H1 (cell line): ENCODE results near the gene NFASC. TPM values are rescaled to one million over a fixed set of nuclear protein-coding genes. Genes with fewer than 3 reads are reported as not detected.

Source experiments
- CTCF ChIA-PET: fragments of 300-600 bp; sonication (Branson Sonifier 250); formaldehyde crosslinking; loops from one replicate; lab custom pipeline; 2021; ENCODE audit not compliant: partially characterized antibody; lab: Charles Lee
- POLR2A ChIA-PET: fragments of 300-600 bp; sonication (Branson Sonifier 250); formaldehyde crosslinking; loops from one replicate; lab custom pipeline; 2021; ENCODE audit warnings: inconsistent platforms; ENCODE audit not compliant: partially characterized antibody; lab: Charles Lee
- DNase-seq, 2 experiments: peaks; one replicate each; pipeline versions ENCODE4 v3.0.0 to v3.0.0-alpha.2; 2010 to 2022; ENCODE audit warnings: low spot score in 2 of 2, low read depth in 1 of 2, mixed read lengths in 1 of 2
- FAIRE-seq: peaks from 2 replicates; lab custom pipeline; 2011; peaks lifted over from hg19 to GRCh38; lab: Jason Lieb, UNC
- H2AFZ ChIP-seq: 2 replicates; pipeline ENCODE4 v1.8.1; 2012; ENCODE audit warnings: low read length, inconsistent platforms
- H2AK5ac ChIP-seq: 2 replicates; pipeline ENCODE4 v1.6.1; 2013; ENCODE audit warnings: low read depth, low read length
- H2BK120ac ChIP-seq: replicated peaks from 2 replicates; pipeline ENCODE3; 2013; ENCODE audit warnings: low read depth, low read length, inconsistent platforms
- H2BK12ac ChIP-seq: 2 replicates; pipeline ENCODE4 v1.6.1; 2013; ENCODE audit warnings: low read depth, low read length
- H2BK15ac ChIP-seq: 2 replicates; pipeline ENCODE4 v1.6.1; 2013; ENCODE audit warnings: low read length
- H2BK20ac ChIP-seq: 2 replicates; pipeline ENCODE4 v1.6.1; 2013; ENCODE audit warnings: low read length
- H2BK5ac ChIP-seq: 2 replicates; pipeline ENCODE4 v1.6.1; 2013; ENCODE audit warnings: low read depth, low read length
- H3K14ac ChIP-seq: 2 replicates; pipeline ENCODE4 v1.6.1; 2013; ENCODE audit warnings: inconsistent platforms; ENCODE audit not compliant: insufficient read length
- H3K18ac ChIP-seq: 2 replicates; pipeline ENCODE4 v1.6.1; 2013; ENCODE audit warnings: low read length; ENCODE audit errors: extremely low read depth
- H3K23ac ChIP-seq: 2 replicates; pipeline ENCODE4 v1.6.1; 2013; ENCODE audit warnings: inconsistent platforms; ENCODE audit not compliant: insufficient read length
- H3K23me2 ChIP-seq: 2 replicates; pipeline ENCODE4 v1.6.1; 2013; ENCODE audit warnings: low read depth, low read length
- H3K27ac ChIP-seq: 2 replicates; pipeline ENCODE4 v1.6.1; 2011; ENCODE audit warnings: low read depth, low read length, inconsistent platforms
- H3K27me3 ChIP-seq, 4 experiments: replicated peaks in 1 of 4; 1 replicate in 1 of 4; 2 replicates in 3 of 4; pipeline versions ENCODE4 v1.6.1 to v1.8.1; 2011 to 2013; ENCODE audit warnings: low read length in 3 of 4, mild to moderate bottlenecking in 3 of 4, inconsistent platforms in 2 of 4, mixed read lengths in 2 of 4, moderate library complexity in 1 of 4; ENCODE audit not compliant: control insufficient read depth in 3 of 4, insufficient read depth in 3 of 4; ENCODE audit errors: extremely low read depth in 1 of 4
- H3K36me3 ChIP-seq, 4 experiments: 2 replicates each; pipeline versions ENCODE4 v1.6.1 to v1.8.1; 2011 to 2013; ENCODE audit warnings: mild to moderate bottlenecking in 4 of 4, low read length in 3 of 4, moderate library complexity in 2 of 4, control low read depth in 1 of 4, inconsistent platforms in 1 of 4; ENCODE audit not compliant: insufficient read depth in 4 of 4, control insufficient read depth in 2 of 4
- H3K4ac ChIP-seq: replicated peaks from 2 replicates; pipeline ENCODE3; 2013; ENCODE audit warnings: low read length, low read depth, mixed read lengths, inconsistent platforms; ENCODE audit not compliant: insufficient read length
- H3K4me1 ChIP-seq, 4 experiments: replicated peaks in 1 of 4; 1 replicate in 1 of 4; 2 replicates in 3 of 4; pipeline versions ENCODE4 v1.6.1 to v1.8.1; 2011 to 2013; ENCODE audit warnings: low read length in 3 of 4, inconsistent platforms in 2 of 4, mixed read lengths in 1 of 4; ENCODE audit not compliant: insufficient read depth in 4 of 4, control insufficient read depth in 3 of 4
- H3K4me2 ChIP-seq, 2 experiments: 2 replicates each; pipeline versions ENCODE4 v1.6.1 to v1.8.1; 2011 to 2013; ENCODE audit warnings: low read depth in 2 of 2, low read length in 2 of 2, control low read depth in 1 of 2, inconsistent platforms in 1 of 2, mild to moderate bottlenecking in 1 of 2; ENCODE audit not compliant: insufficient read depth in 1 of 2
- H3K4me3 ChIP-seq, 4 experiments: fragments of 200-600, 300-600 bp in 1 of 4; sonication (generic), shearing (Covaris generic), sonication (Bioruptor Twin) in 1 of 4; 2 replicates each; pipeline versions ENCODE4 v1.5.1 to v1.8.1; 2011 to 2016; ENCODE audit warnings: low read length in 4 of 4, low read depth in 3 of 4, control low read depth in 2 of 4, inconsistent platforms in 2 of 4, mild to moderate bottlenecking in 2 of 4, mixed read lengths in 1 of 4, moderate library complexity in 1 of 4; ENCODE audit not compliant: insufficient read depth in 2 of 4; ENCODE audit errors: extremely low read depth in 1 of 4
- H3K56ac ChIP-seq: replicated peaks from 2 replicates; pipeline ENCODE3; 2013; ENCODE audit warnings: low read depth, mild to moderate bottlenecking, mixed read lengths, low read length, inconsistent platforms; ENCODE audit not compliant: insufficient read length
- H3K79me1 ChIP-seq: 2 replicates; pipeline ENCODE4 v1.6.1; 2013; ENCODE audit warnings: low read depth, low read length, control low read depth
- H3K79me2 ChIP-seq, 2 experiments: 2 replicates each; pipeline versions ENCODE4 v1.6.1 to v1.8.1; 2012 to 2013; ENCODE audit warnings: low read length in 2 of 2, mild to moderate bottlenecking in 2 of 2, inconsistent platforms in 1 of 2; ENCODE audit not compliant: insufficient read depth in 2 of 2, control insufficient read depth in 1 of 2
- H3K9ac ChIP-seq, 4 experiments: replicated peaks in 1 of 4; 1 replicate in 1 of 4; 2 replicates in 3 of 4; pipeline versions ENCODE4 v1.6.1 to v1.8.1; 2011 to 2013; ENCODE audit warnings: low read depth in 3 of 4, low read length in 3 of 4, control low read depth in 2 of 4, mild to moderate bottlenecking in 2 of 4, moderate library complexity in 2 of 4, inconsistent platforms in 1 of 4; ENCODE audit errors: extremely low read depth in 1 of 4
- H3K9me3 ChIP-seq, 2 experiments: 2 replicates each; pipeline versions ENCODE4 v1.6.1 to v1.8.1; 2012 to 2013; ENCODE audit warnings: mild to moderate bottlenecking in 2 of 2, moderate library complexity in 2 of 2, control low read depth in 1 of 2, inconsistent platforms in 1 of 2, low read depth in 1 of 2, low read length in 1 of 2, mixed read lengths in 1 of 2; ENCODE audit not compliant: insufficient read depth in 2 of 2
- H4K20me1 ChIP-seq, 2 experiments: replicated peaks in 1 of 2; 2 replicates each; pipeline versions ENCODE3 to v1.8.1; 2011 to 2013; ENCODE audit warnings: inconsistent platforms in 2 of 2, low read length in 2 of 2, mild to moderate bottlenecking in 1 of 2; ENCODE audit not compliant: insufficient read depth in 2 of 2, control insufficient read depth in 1 of 2
- H4K5ac ChIP-seq: 2 replicates; pipeline ENCODE4 v1.6.1; 2013; ENCODE audit warnings: low read length, low read depth, mixed read lengths, inconsistent platforms; ENCODE audit not compliant: insufficient read length
- H4K8ac ChIP-seq: 2 replicates; pipeline ENCODE4 v1.8.0; 2013; ENCODE audit warnings: mild to moderate bottlenecking, moderate library complexity, low read length, inconsistent platforms; ENCODE audit not compliant: insufficient read depth; ENCODE audit errors: extremely low read depth
- H4K91ac ChIP-seq: replicated peaks from 2 replicates; pipeline ENCODE3; 2013; ENCODE audit warnings: low read length, mixed read lengths, inconsistent platforms; ENCODE audit not compliant: insufficient read length
- BACH1 ChIP-seq: IDR thresholded peaks from 2 replicates; pipeline ENCODE4 v1.6.1; 2012; ENCODE audit warnings: low read length, improper control_type of control experiment
- CEBPB ChIP-seq: IDR thresholded peaks from 2 replicates; pipeline ENCODE4 v1.6.1; 2012; ENCODE audit warnings: low read depth, low read length
- CTBP2 ChIP-seq: IDR thresholded peaks from 2 replicates; pipeline ENCODE4 v1.7.0; 2011; ENCODE audit warnings: borderline replicate concordance, mild to moderate bottlenecking, moderate library complexity, mixed read lengths, low read length; ENCODE audit not compliant: insufficient read depth, insufficient read length
- E2F6 ChIP-seq: IDR thresholded peaks from 2 replicates; pipeline ENCODE4 v1.6.1; 2012; ENCODE audit warnings: inconsistent platforms
- EP300 ChIP-seq, 2 experiments: IDR thresholded peaks; 1 replicate in 1 of 2; 2 replicates in 1 of 2; pipeline ENCODE4 v1.6.1; 2011 to 2012; ENCODE audit warnings: low read depth in 2 of 2, low read length in 2 of 2, mild to moderate bottlenecking in 2 of 2, borderline replicate concordance in 1 of 2, inconsistent platforms in 1 of 2, moderate library complexity in 1 of 2
- GTF2F1 ChIP-seq: IDR thresholded peaks from 2 replicates; pipeline ENCODE4 v1.6.1; 2012; ENCODE audit warnings: low read depth, low read length, improper control_type of control experiment, borderline replicate concordance
- HDAC6 ChIP-seq: IDR thresholded peaks from one replicate; pipeline ENCODE4 v1.7.1; 2012; ENCODE audit warnings: low read depth, mild to moderate bottlenecking, inconsistent platforms, low read length, moderate library complexity
- KDM4A ChIP-seq: IDR thresholded peaks from one replicate; pipeline ENCODE4 v1.7.1; 2012; ENCODE audit warnings: low read depth, mild to moderate bottlenecking, moderate library complexity, low read length, inconsistent platforms; ENCODE audit not compliant: severe bottlenecking
- NRF1 ChIP-seq: IDR thresholded peaks from 2 replicates; pipeline ENCODE4 v1.6.1; 2011; ENCODE audit warnings: mild to moderate bottlenecking, low read depth, low read length, improper control_type of control experiment
- RNF2 ChIP-seq: fragments of 200-900, 300-1000 bp; sonication (generic); IDR thresholded peaks from 2 replicates; pipeline ENCODE4 v1.7.1; 2016; ENCODE audit warnings: borderline replicate concordance, low read depth, mild to moderate bottlenecking, antibody characterized with exemption, low read length; ENCODE audit not compliant: poor library complexity, severe bottlenecking; ENCODE audit errors: missing control alignments
- SP2 ChIP-seq: IDR thresholded peaks from 2 replicates; pipeline ENCODE4 v1.6.1; 2012; ENCODE audit warnings: mild to moderate bottlenecking, low read length, inconsistent platforms
- SRF ChIP-seq: IDR thresholded peaks from 2 replicates; pipeline ENCODE4 v1.6.1; 2011; ENCODE audit warnings: mild to moderate bottlenecking, low read depth, low read length, moderate library complexity
- SUZ12 ChIP-seq: fragments of 200-600 bp; sonication (generic); IDR thresholded peaks from 2 replicates; pipeline ENCODE4 v1.6.1; 2012; ENCODE audit warnings: mild to moderate bottlenecking, inconsistent platforms, low read length, moderate library complexity, mixed read lengths
- TAF1 ChIP-seq: IDR thresholded peaks from 2 replicates; pipeline ENCODE4 v1.6.1; 2011; ENCODE audit warnings: mild to moderate bottlenecking, low read depth, low read length
- WGBS, 2 experiments: shearing (Covaris generic) in 1 of 2; methylation state at CpG; one replicate each; pipeline versions ENCODE4 v1.1.6 to v1.1.7; 2013 to 2015; ENCODE audit warnings: low lambda C conversion rate in 2 of 2, mixed read lengths in 2 of 2, inconsistent platforms in 1 of 2, low coverage in 1 of 2, missing lambda C conversion rate in 1 of 2; ENCODE audit not compliant: insufficient replicate concordance in 2 of 2, insufficient coverage in 1 of 2, insufficient read length in 1 of 2; ENCODE audit errors: extremely low coverage in 1 of 2, missing lambda C conversion rate in 1 of 2; 5-methylcytosine and 5-hydroxymethylcytosine counted together
- polyA plus RNA-seq, 7 experiments: library from polyadenylated mRNA; depleted of rRNA in 3 of 7; stranded (reverse) in 5 of 7; unstranded in 2 of 7; fragments of >200 nt in 5 of 7; fragments of 200-250 nt in 2 of 7; gene quantifications; 1 replicate in 5 of 7; 2 replicates in 1 of 7; 4 replicates in 1 of 7; pipeline versions ENCODE4 v1.2.1 to v1.2.3, GENCODE V29; 2011 to 2013; ENCODE audit warnings: missing spikeins in 2 of 7, mixed read lengths in 2 of 7
- total RNA-seq: library from RNA; stranded (reverse); fragmentation: NEBNext Ultra II Directional; extraction: Animal tissue kit (Norgen Biotek cat#: 25700); gene quantifications from 2 replicates; pipeline ENCODE4 v1.2.1, GENCODE V29; 2021

Gene NFASC
- total and polyA plus RNA-seq, 2 of the 8 experiments (the other 6 are each of a cell fraction or from before 2014, with no cell fraction given): 5.0 to 15.2 TPM

- no peak overlapping the region for H2BK20ac ChIP-seq
- no peak overlapping the region for H4K91ac ChIP-seq
- H3K27ac ChIP-seq: no peak overlapping the region
- no peak overlapping the region for H2BK15ac ChIP-seq
- no peaks in the 10 kb centered on the region for H3K9me3 ChIP-seq
- CTCF ChIA-PET: no interaction called here
- H2AK5ac ChIP-seq: no peak overlapping the region
- H2BK12ac ChIP-seq: no peak overlapping the region
- H3K36me3 ChIP-seq: no peaks in the 10 kb centered on the region
- H2AFZ ChIP-seq: no peak overlapping the region
- H3K18ac ChIP-seq: no peak overlapping the region
- H3K23ac ChIP-seq: no peak overlapping the region
- no peak overlapping the region for H3K56ac ChIP-seq
- 80% methylated on average over 2 of the region's 4 CpGs; no CpG with 5 or more reads in 1 of the 2 experiments for WGBS, 2 experiments
- H3K4me1 ChIP-seq: peaks cover 0 to 8% (median 0%) of the 10 kb centered on the region in 4 experiments; a peak in 4 of 7 replicates
- no peaks in the 10 kb centered on the region; the same call in 1 of the 2 replicates for H3K23me2 ChIP-seq
- H3K27me3 ChIP-seq: no peaks in the 10 kb centered on the region
- no peak for DNase-seq
- no peak overlapping the region for H2BK5ac ChIP-seq
- no peak overlapping the region for H3K4me3 ChIP-seq
- no peak overlapping the region for H3K4ac ChIP-seq
- no peak overlapping the region for H4K5ac ChIP-seq
- no peak overlapping the region for H3K4me2 ChIP-seq
- H2BK120ac ChIP-seq: no peak overlapping the region
- POLR2A ChIA-PET: no interaction called here
- H3K9ac ChIP-seq: no peak overlapping the region
- H3K79me1 ChIP-seq: peaks cover 4% of the 10 kb centered on the region; the same call in 1 of the 2 replicates
- H4K20me1 ChIP-seq: no peaks in the 10 kb centered on the region
- no peak for FAIRE-seq
- no peak overlapping the region for H4K8ac ChIP-seq
- H3K79me2 ChIP-seq: no peaks in the 10 kb centered on the region
- H3K14ac ChIP-seq: no peak overlapping the region
- no peak for TF ChIP-seq EP300 (IDR thresholded peaks at IDR 0.05; ENCODE audit: borderline replicate concordance in 1 of 2, low read depth in 2 of 2, low read length in 2 of 2)
- TF ChIP-seq E2F6: no peak
- no peak for TF ChIP-seq BACH1
- TF ChIP-seq GTF2F1: no peak
- TF ChIP-seq CEBPB: no peak
- TF ChIP-seq SUZ12: no peak
- TF ChIP-seq TAF1: no peak
- no peak for TF ChIP-seq SRF
- TF ChIP-seq HDAC6: no peak
- no peak for TF ChIP-seq KDM4A
- no peak for TF ChIP-seq CTBP2
- TF ChIP-seq NRF1: no peak
- TF ChIP-seq RNF2: no peak
- no peak for TF ChIP-seq SP2
These were observed 6.9 kb upstream of the NFASC start for GRCh38 chr1:204863730-204864129.
